GM08714 (cell line): ENCODE results near the gene SV2A.

Source experiments
- H3K4me3 ChIP-seq: fragments of 200-500 bp; sonication (Bioruptor generic); 2 replicates; pipeline ENCODE4 v1.5.1; 2014; ENCODE audit warnings: mild to moderate bottlenecking, low read length, inconsistent platforms
- ZNF274 ChIP-seq: IDR thresholded peaks from 2 replicates; pipeline ENCODE4 v1.6.1; 2012; ENCODE audit warnings: mild to moderate bottlenecking, low read depth, low read length

SV2A gene

GRCh38 chr1:149923626-149924025, 6.0 kb upstream of the SV2A start:
- no peak overlapping the region for H3K4me3 ChIP-seq
- TF ChIP-seq ZNF274 = no peak

DNA sequence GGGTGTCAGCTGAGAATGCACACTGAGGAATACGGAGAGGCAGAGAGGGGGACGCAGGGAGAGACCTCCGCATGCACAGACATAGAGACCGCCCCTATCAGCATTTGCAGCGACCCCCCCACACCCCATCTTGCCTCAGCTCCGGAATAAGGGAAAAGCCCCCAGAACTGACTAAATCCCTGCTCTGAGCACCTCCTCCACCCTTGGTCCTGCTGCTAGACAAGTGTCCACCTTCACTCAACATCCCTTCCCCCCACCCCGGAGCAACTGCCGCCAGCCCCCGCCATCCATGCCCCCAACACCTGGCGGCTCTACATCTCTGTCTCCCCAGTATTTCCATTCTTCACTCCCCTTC, 769 bp downstream of the SV2A start:
- no peak for TF ChIP-seq ZNF274
- H3K4me3 ChIP-seq = peak overlapping the region; percentile 91

DNA sequence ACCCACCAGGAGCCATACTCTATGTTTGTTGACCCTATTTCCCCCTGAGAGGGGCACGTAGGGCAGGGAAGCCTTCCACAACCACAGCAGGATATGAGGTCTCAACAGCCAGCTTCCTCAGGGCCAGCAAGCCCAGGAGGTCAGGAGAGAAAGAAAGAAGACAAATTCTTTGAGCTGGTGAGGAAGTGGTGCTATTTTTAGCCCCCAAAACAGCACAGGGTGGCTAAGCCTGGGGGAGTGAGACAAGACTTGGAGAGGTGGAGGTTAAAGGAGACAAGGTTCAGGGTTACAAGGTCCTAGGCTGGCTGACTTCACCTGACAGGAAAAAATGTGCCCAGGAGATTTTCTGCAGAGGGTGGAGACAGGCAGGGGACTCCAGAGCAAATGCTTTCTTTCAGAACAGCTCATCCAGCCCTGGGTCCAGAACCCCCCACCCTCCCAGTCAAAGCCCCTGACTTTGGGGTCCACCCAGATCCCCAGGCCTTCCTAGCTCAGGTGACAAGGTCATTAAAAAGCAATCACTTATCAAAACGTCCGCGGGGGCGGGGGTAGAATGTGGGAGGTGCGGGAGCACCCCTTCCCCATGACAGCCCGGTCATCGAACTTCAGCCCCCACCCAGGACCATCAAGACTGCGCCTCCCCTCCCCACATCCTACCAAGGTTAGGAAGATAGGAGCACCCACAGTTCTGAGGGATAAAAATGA, 1.3 kb downstream of the SV2A start:
- H3K4me3 ChIP-seq = peak overlapping the region; percentile 91; the same call in 1 of the 2 replicates
- no peak for TF ChIP-seq ZNF274

- no peak overlapping the region for H3K4me3 ChIP-seq
- TF ChIP-seq ZNF274 = no peak
Observed at GRCh38 chr1:149915429-149916192, 2.0 kb downstream of the SV2A start.

GRCh38 chr1:149914545-149914944, 3.1 kb downstream of the SV2A start:
- no peak for TF ChIP-seq ZNF274
- no peak overlapping the region for H3K4me3 ChIP-seq

- TF ChIP-seq ZNF274 = no peak
Observed at GRCh38 chr1:149906570-149907075, 11.0 kb downstream of the SV2A start.

DNA sequence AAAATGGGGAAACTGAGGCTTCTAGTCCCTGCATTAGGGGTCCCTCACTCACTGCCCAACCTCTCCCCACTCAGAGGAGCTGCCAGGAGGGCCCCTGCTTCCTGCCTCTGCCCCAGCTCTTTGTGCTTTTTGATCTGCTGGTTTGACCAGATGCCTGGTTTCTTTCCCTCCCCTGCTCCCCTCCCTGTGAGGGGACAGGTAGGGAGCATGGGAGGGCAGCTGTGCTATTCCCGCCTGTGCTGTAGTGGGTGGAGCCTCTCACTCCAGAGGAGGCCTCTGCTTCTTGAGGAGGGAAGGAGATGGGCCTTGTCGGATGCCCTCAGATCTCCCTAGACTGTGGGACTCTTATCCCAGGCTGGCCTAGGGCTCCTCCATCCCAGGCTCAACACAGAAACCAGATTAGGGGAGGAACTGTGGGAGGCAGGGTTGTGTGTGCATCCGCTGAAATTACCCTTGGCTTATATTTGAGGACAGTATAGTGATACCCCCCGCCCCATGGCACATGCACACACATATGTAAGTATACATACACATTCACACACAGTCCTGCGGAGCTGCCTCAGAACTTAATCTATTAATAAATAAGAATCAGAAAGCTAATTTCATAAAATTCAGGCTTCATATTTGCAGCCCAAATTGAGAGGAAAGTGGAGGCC, 13.7 kb downstream of the SV2A start:
- no peak for TF ChIP-seq ZNF274
- H3K4me3 ChIP-seq = no peak overlapping the region

More at GRCh38 chr1:149906570-149907075, 11.0 kb downstream of the SV2A start:
- H3K4me3 ChIP-seq = no peak overlapping the region

GRCh38 chr1:149899460-149900284, 18.0 kb downstream of the SV2A start, which contains the start of gene BOLA1:
TSS of gene BOLA1 (plus strand) at chr1:149899568. CDS start at chr1:149900060, 492 bp downstream.
- no peak for TF ChIP-seq ZNF274
- H3K4me3 ChIP-seq = peak within 1 kb of the TSS; percentile 65

GRCh38 chr1:149896575-149896974, 21.1 kb downstream of the SV2A start:
- H3K4me3 ChIP-seq = no peak overlapping the region
- TF ChIP-seq ZNF274 = no peak

- no peak for TF ChIP-seq ZNF274
- peak overlapping the region; percentile 95 for H3K4me3 ChIP-seq
Observed at GRCh38 chr1:149888999-149889289, 28.7 kb downstream of the SV2A start.

DNA sequence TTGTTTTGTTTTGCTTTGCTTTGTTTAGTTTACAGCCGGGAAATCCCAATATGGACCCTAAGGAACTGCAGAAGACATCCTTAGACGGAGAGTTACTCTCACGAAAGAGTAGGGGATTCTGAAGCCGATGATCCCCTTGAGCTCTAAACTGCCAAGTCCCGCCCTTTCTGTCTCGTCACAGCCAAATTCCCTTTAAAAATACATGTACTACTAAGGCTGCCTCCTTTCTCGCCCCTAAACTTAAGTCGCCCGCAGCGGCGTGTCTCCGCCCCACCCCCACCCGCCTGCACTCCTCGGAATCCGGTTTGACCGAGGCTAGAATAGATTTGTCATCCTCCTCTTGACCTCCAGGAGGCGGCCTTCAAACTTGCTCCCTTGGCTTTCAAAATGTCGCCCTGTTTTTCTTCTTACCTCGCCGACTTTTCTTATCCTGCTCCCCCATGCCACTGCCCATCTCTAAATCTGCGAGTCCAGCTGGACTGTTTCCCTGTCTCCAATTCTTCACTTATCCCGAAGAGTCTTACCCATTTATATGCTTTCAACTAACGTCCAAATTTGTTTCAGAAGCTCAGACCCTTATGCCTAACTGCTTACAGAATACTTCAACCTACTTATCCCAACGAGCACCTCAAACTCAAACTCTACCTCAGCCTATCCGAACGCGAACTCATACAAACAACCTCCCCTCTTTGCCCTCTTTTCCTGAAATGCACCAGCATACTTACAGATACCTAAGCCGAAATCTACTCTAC, 29.2 kb downstream of the SV2A start:
- H3K4me3 ChIP-seq = peak overlapping the region; percentile 95
- no peak for TF ChIP-seq ZNF274

DNA sequence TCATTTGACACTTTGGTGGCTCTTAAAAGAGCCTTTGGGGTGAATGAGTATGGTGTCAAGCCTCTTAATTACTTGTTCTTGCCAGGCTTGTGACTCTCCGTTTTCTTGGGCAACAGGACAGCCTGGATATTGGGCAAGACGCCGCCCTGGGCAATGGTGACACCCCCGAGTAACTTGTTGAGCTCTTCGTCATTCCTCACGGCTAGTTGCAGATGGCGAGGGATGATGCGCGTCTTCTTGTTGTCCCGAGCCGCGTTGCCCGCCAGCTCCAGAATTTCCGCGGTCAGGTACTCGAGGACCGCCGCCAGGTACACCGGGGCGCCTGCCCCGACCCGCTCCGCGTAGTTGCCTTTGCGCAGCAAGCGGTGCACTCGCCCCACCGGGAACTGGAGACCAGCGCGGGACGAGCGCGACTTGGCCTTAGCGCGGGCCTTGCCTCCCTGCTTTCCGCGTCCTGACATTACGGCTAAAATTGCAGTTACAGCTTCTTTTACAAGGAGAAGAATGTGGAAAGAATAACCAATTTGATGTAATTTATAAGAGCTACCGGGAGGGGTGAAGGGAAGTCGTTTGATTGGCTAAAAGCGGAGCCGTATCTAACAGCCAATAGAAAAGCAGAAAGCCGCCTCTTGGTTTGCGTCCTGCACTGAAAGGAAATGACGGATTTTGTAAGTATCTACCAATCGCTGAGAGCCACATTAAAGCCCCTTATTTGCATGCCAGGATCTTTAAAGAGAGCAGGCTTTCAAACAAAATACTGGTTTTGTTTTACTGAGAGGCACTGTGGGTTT, 30.0 kb downstream of the SV2A start:
- peak overlapping the region; percentile 95 for H3K4me3 ChIP-seq
- no peak for TF ChIP-seq ZNF274

GRCh38 chr1:149887196-149887455, 30.5 kb downstream of the SV2A start:
- H3K4me3 ChIP-seq = peak overlapping the region; percentile 78
